ENCODE data around the gene TFF3. TPM values are rescaled to one million over a fixed set of nuclear protein-coding genes. Genes with fewer than 3 reads are reported as not detected.

Gene TFF3
- total and polyA plus RNA-seq, 2 experiments from 2014 or later = 1.2 to 3.3 TPM

GRCh38 chr21:42306366-42307035 lies 8.7 kb downstream of the TFF3 start:
- Histone ChIP-seq H3K9me2 (ENCODE audit: insufficient read depth) (no peaks in the 10 kb centered on the region), H3K36me3 (ENCODE audit: insufficient read depth) (no peaks in the 10 kb centered on the region), H2AFZ (no peak overlapping the region), H4K20me1 (replicated peaks; ENCODE audit: insufficient read depth) (no peaks in the 10 kb centered on the region), H3K4me2 (no peak overlapping the region), H3K4me3 (no peak overlapping the region), H3F3A (replicated peaks; ENCODE audit: low read depth) (no peaks in the 10 kb centered on the region), H3K27ac (ENCODE audit: low read depth) (no peak overlapping the region), H3K27me3 (ENCODE audit: insufficient read depth) (no peaks in the 10 kb centered on the region), H3K4me1 (ENCODE audit: insufficient read depth) (no peaks in the 10 kb centered on the region), H3K79me2 (replicated peaks; ENCODE audit: insufficient read depth) (no peaks in the 10 kb centered on the region)
- peaks cover 8% of the 10 kb centered on the region for H3K4me1 Mint-ChIP-seq
- H3K9me3 Mint-ChIP-seq = no peaks in the 10 kb centered on the region
- no peak overlapping the region for H3K27ac Mint-ChIP-seq
- H3K27me3 Mint-ChIP-seq (ENCODE audit: insufficient read depth, low read depth, poor library complexity) = peaks cover 8% of the 10 kb centered on the region
- no peak overlapping the region for H3K4me3 Mint-ChIP-seq
- DNase-seq (ENCODE audit: low spot score) (no peak), ATAC-seq (no peak)
- no peak for TF ChIP-seq CREB1 (CRISPR knock-in tag; IDR thresholded peaks at IDR 0.05; ENCODE audit: low read depth)
- TF ChIP-seq JUNB (IDR thresholded peaks at IDR 0.05; ENCODE audit: unreplicated experiment) = no peak
- TF ChIP-seq REST (IDR thresholded peaks at IDR 0.05; ENCODE audit: unreplicated experiment) = no peak
- TF ChIP-seq, protein P1, sequence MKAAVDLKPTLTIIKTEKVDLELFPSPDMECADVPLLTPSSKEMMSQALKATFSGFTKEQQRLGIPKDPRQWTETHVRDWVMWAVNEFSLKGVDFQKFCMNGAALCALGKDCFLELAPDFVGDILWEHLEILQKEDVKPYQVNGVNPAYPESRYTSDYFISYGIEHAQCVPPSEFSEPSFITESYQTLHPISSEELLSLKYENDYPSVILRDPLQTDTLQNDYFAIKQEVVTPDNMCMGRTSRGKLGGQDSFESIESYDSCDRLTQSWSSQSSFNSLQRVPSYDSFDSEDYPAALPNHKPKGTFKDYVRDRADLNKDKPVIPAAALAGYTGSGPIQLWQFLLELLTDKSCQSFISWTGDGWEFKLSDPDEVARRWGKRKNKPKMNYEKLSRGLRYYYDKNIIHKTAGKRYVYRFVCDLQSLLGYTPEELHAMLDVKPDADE (IDR thresholded peaks at IDR 0.05) = no peak
- no peak for TF ChIP-seq CTCF (conservative IDR thresholded peaks at IDR 0.05; ENCODE audit: low read depth in 2 of 2)
- no peak for TF ChIP-seq NANOG (IDR thresholded peaks at IDR 0.05; ENCODE audit: borderline replicate concordance)
- TF ChIP-seq EZH2phosphoT487 (IDR thresholded peaks at IDR 0.05; ENCODE audit: unreplicated experiment) = no peak
- TF ChIP-seq ZNF462 (CRISPR knock-in tag; IDR thresholded peaks at IDR 0.05) = no peak
- TF ChIP-seq ZNF331 (CRISPR knock-in tag; IDR thresholded peaks at IDR 0.05; ENCODE audit: low read depth) = no peak
- no peak for TF ChIP-seq STAT1 (IDR thresholded peaks at IDR 0.05; ENCODE audit: unreplicated experiment)
- no peak for TF ChIP-seq POLR2AphosphoS5 (IDR thresholded peaks at IDR 0.05; ENCODE audit: low read depth)
- H3K36me3 Mint-ChIP-seq (ENCODE audit: low read depth) = no peaks in the 10 kb centered on the region

All from GM23338 (cell line).